HG03457 (cell line): Measurements from ENCODE around the gene TTC6.
"Not testable (repeated sequence)": the region's sequence is repeated elsewhere in the genome, so short reads cannot be mapped to it uniquely, and the experiment has no call there.

Source experiments
- ATAC-seq: cut with Tn5 transposase; IDR thresholded peaks from one replicate; pipeline ENCODE4 v1.9.1; 2021; ENCODE audit warnings: moderate number of reproducible peaks; ENCODE audit not compliant: unreplicated experiment

Gene TTC6, protein sequence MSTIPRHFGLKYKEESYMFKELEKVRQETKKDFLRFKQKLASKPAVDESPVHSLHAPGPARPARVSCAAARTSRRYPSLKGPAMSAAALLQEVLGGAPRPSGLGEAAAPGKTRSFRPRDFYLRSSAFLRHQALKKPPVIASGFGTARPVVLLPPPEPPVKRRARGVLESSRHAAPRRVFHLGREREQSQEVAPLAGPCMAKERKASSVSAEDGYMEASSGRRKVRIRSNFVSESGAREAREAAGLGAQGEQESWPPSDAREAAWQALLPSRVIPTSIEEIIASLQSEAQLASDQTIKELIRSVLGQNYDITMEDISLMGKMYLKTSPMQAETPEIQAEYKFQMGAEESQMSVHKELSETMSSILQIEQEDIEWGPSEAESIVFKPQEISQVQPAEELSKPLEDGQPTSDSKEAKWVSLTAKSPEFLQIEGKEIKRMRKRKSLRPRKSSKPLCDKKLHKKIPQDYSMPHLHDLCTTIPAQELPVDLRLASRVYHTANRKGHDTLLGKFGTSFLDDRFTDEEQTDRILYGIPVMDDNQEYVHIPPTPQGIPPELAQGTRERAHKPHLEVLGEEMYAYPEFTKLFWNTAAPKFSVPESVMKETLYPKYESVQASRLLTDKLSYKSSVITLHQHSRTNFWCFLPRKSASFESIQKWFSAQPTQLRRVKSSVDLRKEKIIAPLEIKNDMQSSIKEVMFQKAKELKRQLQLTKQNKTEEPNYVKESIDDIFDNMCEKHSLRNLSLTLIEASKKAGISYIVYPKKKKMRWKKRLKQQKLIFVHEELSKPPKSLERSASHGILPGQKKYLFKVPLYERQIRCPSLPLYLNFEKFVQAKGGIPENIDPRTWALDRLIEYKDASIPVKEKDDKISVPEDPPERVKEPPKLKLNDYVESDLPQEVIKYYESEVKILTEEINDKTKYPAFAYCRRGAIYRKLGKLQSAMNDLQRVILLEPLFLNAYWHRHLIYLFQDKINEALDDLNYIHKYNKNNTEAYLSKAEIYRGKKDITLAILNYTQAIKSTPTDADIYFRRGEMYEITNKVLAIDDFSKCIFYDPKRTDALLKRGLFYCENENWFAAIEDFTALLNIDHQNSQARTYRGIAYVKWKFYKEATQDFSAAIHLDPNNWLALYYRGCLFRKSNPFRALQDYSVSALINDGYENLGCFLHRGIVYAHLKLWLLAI (N-terminal part only)

DNA sequence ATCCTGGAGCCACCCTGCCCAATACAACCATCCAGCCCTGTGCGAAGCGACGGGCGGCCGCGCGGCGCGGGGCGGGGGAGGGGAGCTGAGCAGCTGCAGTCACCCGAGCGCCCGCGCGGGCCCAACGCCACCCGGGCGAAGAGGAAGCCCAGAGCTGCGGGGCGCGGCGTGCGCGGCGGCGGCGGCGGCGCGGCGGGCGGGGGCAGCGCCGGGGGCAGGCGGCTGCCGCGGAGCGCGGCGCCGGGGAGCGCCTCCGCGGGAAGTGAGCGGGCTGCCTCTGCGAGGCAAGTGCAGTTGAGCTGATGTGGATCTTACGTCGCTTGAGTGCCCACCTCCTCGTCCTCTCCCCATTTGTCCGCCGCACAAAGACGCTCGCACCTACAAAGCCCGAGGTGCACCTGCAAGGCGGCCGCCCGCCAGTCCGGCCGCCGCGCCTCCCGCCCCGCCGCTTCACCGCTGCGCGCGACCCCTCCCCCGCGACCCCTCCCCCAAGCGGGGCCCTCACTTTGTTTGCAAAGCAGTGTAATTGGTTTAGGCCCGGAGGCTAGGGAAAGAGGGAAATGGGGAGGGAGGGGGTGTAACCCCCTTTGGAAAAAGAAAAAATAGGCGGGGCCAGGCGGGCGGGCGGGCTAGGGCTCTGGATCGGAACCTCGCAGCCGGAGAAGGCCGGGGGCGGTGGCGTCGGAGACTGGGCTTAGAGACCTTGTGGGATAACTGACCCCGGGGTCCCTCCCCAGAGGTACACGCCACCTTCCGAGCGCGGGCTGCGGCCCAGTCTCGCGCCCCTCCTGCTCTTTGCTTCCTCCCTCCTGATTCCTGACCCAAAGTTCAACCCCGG, at the start of gene TTC6, which contains the start of gene FOXA1:
TTC6 (plus strand) TSS at position 659 of the 838 bp plus-strand sequence. CDS start 26,436 bp downstream, outside the sequence.
FOXA1 (minus strand) TSS at position 279 of the 838 bp plus-strand sequence; CDS start at position 2, 277 bp downstream.
- no peak for ATAC-seq

GRCh38 chr14:37546621-37547447, 48.6 kb upstream of the TTC6 start:
- no peak for ATAC-seq

GRCh38 chr14:37550511-37550910, 44.9 kb upstream of the TTC6 start:
- no peak for ATAC-seq

GRCh38 chr14:37551119-37551518, 44.3 kb upstream of the TTC6 start:
- ATAC-seq, result no peak

DNA sequence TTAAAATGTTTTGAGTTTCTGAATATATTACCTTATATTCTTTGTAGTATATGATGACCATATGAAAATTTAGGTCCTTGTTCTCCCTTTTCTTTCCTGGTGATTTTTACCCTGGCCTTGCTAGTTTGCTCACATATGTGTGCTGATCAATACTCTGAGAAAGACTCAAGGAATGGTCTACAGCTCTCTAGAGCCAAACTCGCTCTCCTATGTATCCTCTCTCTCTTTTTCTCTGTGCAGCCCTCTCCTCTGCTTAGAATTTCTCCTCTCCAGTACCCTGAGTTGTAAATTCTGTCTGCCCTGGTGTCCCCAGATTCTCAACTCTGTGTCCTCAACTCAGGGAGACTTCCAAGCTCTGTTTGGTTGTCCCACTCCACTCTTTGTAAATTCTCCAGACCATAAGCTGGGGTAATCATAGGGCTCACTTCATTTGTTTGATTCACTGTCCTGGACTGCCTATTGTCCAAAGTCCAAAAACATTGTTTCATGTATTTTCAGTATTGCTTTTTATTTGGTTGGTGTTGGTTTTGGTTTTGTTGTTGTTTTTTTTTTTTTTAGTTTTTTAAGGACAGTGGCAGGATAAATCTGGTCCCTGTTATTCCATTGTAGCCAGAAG, 41.4 kb upstream of the TTC6 start:
- no peak for ATAC-seq

DNA sequence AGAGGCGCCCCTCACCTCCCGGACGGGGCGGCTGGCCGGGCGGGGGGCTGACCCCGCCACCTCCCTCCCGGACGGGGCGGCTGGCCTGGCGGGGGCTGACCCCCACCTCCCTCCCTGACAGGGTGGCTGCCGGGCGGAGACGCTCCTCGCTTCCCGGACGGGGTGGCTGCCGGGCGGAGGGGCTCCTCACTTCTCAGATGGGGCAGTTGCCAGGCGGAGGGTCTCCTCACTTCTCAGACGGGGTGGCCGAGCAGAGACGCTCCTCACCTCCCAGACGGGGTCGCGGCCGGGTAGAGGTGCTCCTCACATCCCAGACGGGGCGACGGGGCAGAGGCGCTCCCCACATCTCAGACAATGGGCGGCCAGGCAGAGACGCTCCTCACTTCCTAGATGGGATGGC, 39.8 kb upstream of the TTC6 start:
- not testable (repeated sequence) for ATAC-seq

DNA sequence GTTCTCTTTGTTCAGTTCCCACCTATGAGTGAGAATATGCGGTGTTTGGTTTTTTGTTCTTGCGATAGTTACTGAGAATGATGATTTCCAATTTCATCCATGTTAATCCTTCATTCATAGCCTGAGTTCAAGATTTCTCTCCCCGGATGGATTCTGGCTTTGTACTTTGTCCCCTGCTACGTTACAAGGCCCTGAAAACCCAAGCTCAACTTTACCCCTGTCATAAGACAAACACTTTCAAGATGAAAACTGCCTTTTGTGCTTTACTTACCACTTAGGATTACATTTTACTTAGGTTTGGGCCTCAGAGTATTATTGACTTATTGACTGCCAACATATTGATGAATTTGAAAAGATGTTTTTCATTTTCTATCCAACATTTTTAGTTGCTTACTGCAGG, 36.7 kb upstream of the TTC6 start:
- ATAC-seq, result no peak

DNA sequence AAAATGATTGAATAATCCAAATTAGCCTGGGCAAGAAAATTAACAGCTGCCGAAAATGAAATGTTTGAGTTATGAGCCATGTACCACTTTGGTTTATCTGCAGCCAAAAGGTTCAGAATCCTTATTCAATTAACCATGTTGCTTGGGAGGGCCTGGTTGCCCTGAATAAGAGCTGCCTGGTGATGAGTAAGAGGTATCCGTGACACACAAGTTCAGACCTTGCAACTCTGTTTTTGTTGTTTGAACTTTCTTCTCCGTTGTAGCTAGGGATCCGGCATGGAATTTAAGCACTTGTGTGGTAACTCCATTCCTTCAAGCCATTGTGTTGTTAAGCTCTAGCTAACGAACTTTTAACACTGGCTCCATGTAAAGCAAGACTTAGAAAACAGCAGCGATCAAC, 36.0 kb upstream of the TTC6 start:
- no peak for ATAC-seq

GRCh38 chr14:37563189-37563588, 32.2 kb upstream of the TTC6 start:
- no peak for ATAC-seq

GRCh38 chr14:37565550-37565949, 29.9 kb upstream of the TTC6 start:
- no peak for ATAC-seq

GRCh38 chr14:37566811-37567371, 28.5 kb upstream of the TTC6 start:
- no peak for ATAC-seq

DNA sequence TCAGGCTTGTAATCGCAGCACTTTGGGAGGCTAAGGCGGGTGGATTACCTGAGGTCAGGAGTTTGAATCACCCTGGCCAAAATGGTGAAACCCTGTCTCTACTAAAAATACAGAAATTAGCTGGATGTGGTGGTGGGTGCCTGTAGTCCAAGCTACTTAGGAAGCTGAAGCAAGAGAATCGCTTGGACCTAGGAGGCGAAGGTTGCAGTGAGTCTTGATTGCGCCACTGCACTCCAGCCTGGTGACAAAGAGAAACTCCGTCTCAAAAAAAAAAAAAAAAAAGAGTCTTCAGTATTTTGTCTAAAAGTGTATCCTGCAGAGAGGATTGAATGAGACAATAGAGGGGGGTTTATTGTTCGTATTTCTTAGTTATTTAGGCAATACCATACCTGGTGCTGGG, 25.7 kb upstream of the TTC6 start:
- no peak for ATAC-seq

- no peak for ATAC-seq
These were observed 24.0 kb upstream of the TTC6 start for GRCh38 chr14:37571391-37571790.

DNA sequence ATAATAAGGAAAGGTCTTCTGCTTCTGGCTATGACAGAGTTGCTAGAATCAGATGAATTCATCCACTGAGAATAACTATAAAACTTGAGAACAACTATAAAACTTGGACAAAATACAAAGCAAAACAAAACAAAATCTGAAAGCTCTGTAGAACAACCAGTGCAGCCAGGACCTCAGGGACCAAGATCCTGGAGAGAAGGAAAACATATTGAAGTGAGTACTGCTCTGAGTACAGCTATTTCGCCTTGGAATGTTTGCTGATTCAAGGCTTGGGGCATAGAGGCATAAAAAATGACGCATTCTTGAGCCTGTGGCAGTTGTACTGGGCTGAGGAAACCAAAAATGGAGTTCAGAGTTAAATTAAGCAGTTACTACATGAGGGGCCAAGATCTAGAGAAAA, 22.1 kb upstream of the TTC6 start:
- no peak for ATAC-seq

- ATAC-seq, result no peak
These were observed 16.2 kb upstream of the TTC6 start for GRCh38 chr14:37579274-37579673.

- no peak for ATAC-seq
These were observed 15.3 kb upstream of the TTC6 start for GRCh38 chr14:37580146-37580545.

DNA sequence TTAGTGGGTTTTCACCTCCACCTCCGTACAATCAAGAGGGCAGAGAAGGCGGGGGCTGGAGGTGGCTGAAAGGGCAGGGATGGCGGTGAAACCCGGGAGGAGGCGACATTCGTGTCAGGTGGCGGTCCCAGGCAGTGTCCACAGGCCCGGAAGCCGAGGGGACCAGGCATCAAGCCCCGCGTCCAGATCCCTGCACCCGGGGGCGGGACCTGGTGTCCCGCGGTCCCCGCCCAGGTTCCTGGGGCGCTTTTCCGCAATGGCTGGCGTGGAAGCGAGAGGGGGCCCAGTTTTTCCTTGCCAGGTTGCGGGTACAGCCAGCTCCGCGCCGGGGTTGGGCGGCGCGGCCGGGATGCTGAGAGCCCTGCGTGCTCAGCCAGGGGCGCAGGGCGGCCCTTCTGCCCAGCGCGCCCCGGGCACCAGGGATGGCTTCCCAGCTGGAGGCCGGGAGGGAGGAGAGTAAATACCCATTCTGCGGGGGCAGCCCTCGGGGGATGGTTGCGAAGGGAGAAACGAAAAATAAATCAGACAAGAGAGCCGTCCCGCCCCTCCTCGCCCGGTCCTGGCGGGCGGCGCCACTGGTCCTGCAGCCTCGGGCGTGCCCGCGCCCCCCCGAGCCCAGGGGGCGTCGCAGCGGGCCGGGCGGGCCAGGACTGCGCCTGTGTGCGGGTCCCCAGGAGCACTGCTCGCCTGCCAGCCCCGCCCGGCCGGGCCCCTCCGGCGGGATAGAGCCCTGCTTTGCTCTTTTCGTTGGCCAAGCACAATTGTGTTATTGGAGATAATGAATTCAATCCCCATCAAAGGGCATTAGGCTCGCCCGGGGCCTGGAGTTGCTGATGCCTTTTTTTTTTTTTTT, 11.8 kb upstream of the TTC6 start:
- ATAC-seq, result no peak
